HG02588 (cell line): ENCODE results near the gene KRT3.
"Not testable (repeated sequence)": the region's sequence is repeated elsewhere in the genome, so short reads cannot be mapped to it uniquely, and the experiment has no call there.

Source experiments
- ATAC-seq: cut with Tn5 transposase; IDR thresholded peaks from one replicate; pipeline ENCODE4 v1.9.1; 2021; ENCODE audit warnings: mild to moderate bottlenecking, moderate library complexity; ENCODE audit not compliant: unreplicated experiment

Gene KRT3

GRCh38 chr12:52763036-52763659 is 32.8 kb downstream of the KRT3 start:
- ATAC-seq, result no peak

GRCh38 chr12:52761802-52762201 is 34.1 kb downstream of the KRT3 start:
- ATAC-seq, result no peak

GRCh38 chr12:52761218-52761617 is 34.7 kb downstream of the KRT3 start:
- ATAC-seq, result not testable (repeated sequence)

- ATAC-seq, result no peak
Measured at GRCh38 chr12:52760623-52761022, 35.3 kb downstream of the KRT3 start.

- no peak for ATAC-seq
Measured at GRCh38 chr12:52759695-52760094, 36.2 kb downstream of the KRT3 start.

GRCh38 chr12:52759218-52759617 is 36.7 kb downstream of the KRT3 start:
- ATAC-seq, result no peak

GRCh38 chr12:52757449-52758176 is 38.3 kb downstream of the KRT3 start:
- ATAC-seq, result no peak

- ATAC-seq, result no peak
Measured at GRCh38 chr12:52756281-52756960, 39.5 kb downstream of the KRT3 start.

GRCh38 chr12:52755533-52755932 is 40.4 kb downstream of the KRT3 start:
- ATAC-seq, result no peak

- no peak for ATAC-seq
Measured at GRCh38 chr12:52754135-52754534, 41.8 kb downstream of the KRT3 start.

GRCh38 chr12:52753283-52753682 is 42.6 kb downstream of the KRT3 start:
- ATAC-seq, result no peak

GRCh38 chr12:52752516-52752915 is 43.4 kb downstream of the KRT3 start:
- no peak for ATAC-seq

GRCh38 chr12:52751795-52752194 is 44.1 kb downstream of the KRT3 start:
- no peak for ATAC-seq

- not testable (repeated sequence) for ATAC-seq
Measured at GRCh38 chr12:52750532-52750931, 45.4 kb downstream of the KRT3 start.

GRCh38 chr12:52749827-52750226 is 46.1 kb downstream of the KRT3 start:
- ATAC-seq, result no peak

GRCh38 chr12:52748578-52748977 is 47.3 kb downstream of the KRT3 start:
- no peak for ATAC-seq

GRCh38 chr12:52745554-52745953 is 50.4 kb downstream of the KRT3 start:
- no peak for ATAC-seq

GRCh38 chr12:52744493-52745156 is 51.3 kb downstream of the KRT3 start:
- no peak for ATAC-seq

GRCh38 chr12:52742822-52743457 is 53.0 kb downstream of the KRT3 start:
- ATAC-seq, result no peak

- ATAC-seq, result no peak
Measured at GRCh38 chr12:52742196-52742580, 53.7 kb downstream of the KRT3 start.
